ENCODE data around the gene LIFR. TPM values are rescaled to one million over a fixed set of nuclear protein-coding genes. Genes with fewer than 3 reads are reported as not detected.

LIFR gene
- total RNA-seq, 1 donor from 2014 or later = 10.0 TPM

- TF ChIP-seq CTCF (IDR thresholded peaks at IDR 0.05; ENCODE audit: insufficient read depth, low read length, severe bottlenecking) = no peak
- FAIRE-seq = no peak
Measured at GRCh38 chr5:38595132-38595745, 38.8 kb upstream of the LIFR start.

GRCh38 chr5:38593959-38594358 is 37.5 kb upstream of the LIFR start:
- no peaks in the 10 kb centered on the region for H3K27me3 ChIP-seq (ENCODE audit: control insufficient read depth, insufficient read depth, low read length)
- FAIRE-seq = no peak
- DNase-seq (ENCODE audit: low read depth) = no peak
- TF ChIP-seq CTCF (IDR thresholded peaks at IDR 0.05; ENCODE audit: insufficient read depth, low read length, severe bottlenecking) = no peak
- no peaks in the 10 kb centered on the region for H3K36me3 ChIP-seq (ENCODE audit: control insufficient read depth, insufficient read depth, low read length)
- no peak overlapping the region for H3K4me3 ChIP-seq (ENCODE audit: low read depth, low read length)

More at GRCh38 chr5:38595132-38595745, 38.8 kb upstream of the LIFR start:
- Histone ChIP-seq H3K36me3 (ENCODE audit: control insufficient read depth, insufficient read depth, low read length) (no peaks in the 10 kb centered on the region), H3K4me3 (ENCODE audit: low read depth, low read length) (no peak overlapping the region), H3K27me3 (ENCODE audit: control insufficient read depth, insufficient read depth, low read length) (no peaks in the 10 kb centered on the region)
- DNase-seq (ENCODE audit: low read depth) = peak; percentile 46

DNA sequence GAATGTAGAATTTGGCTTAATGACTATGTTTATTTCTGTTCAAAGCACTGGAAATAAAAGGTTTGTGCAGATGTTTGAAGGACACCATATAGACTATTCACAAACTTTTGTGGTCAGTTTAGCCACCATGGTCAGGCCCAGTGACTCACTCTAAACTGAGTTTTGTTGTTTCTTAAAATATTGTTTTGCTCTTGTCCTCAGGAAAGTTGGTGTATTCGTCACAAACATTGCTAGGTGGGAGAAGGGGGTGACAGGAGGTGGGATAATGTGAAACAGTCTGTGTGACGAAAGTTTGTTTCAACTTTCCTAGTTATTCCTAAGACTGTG is 35.0 kb upstream of the LIFR start:
- no peaks in the 10 kb centered on the region for H3K27me3 ChIP-seq (ENCODE audit: control insufficient read depth, insufficient read depth, low read length)
- no peaks in the 10 kb centered on the region for H3K36me3 ChIP-seq (ENCODE audit: control insufficient read depth, insufficient read depth, low read length)
- DNase-seq (ENCODE audit: low read depth) (no peak), FAIRE-seq (no peak)
- no peak overlapping the region for H3K4me3 ChIP-seq (ENCODE audit: low read depth, low read length)
- TF ChIP-seq CTCF (IDR thresholded peaks at IDR 0.05; ENCODE audit: insufficient read depth, low read length, severe bottlenecking) = no peak

GRCh38 chr5:38590838-38591522 is 34.5 kb upstream of the LIFR start:
- no peak for DNase-seq (ENCODE audit: low read depth)

GRCh38 chr5:38589629-38590028 is 33.2 kb upstream of the LIFR start:
- Histone ChIP-seq H3K27me3 (ENCODE audit: control insufficient read depth, insufficient read depth, low read length) (no peaks in the 10 kb centered on the region), H3K36me3 (ENCODE audit: control insufficient read depth, insufficient read depth, low read length) (no peaks in the 10 kb centered on the region), H3K4me3 (ENCODE audit: low read depth, low read length) (no peak overlapping the region)
- DNase-seq (ENCODE audit: low read depth) (no peak), FAIRE-seq (no peak)
- TF ChIP-seq CTCF (IDR thresholded peaks at IDR 0.05; ENCODE audit: insufficient read depth, low read length, severe bottlenecking) = no peak

More at GRCh38 chr5:38590838-38591522, 34.5 kb upstream of the LIFR start:
- no peak for FAIRE-seq
- H3K4me3 ChIP-seq (ENCODE audit: low read depth, low read length) = no peak overlapping the region
- H3K36me3 ChIP-seq (ENCODE audit: control insufficient read depth, insufficient read depth, low read length) = no peaks in the 10 kb centered on the region
- TF ChIP-seq CTCF (IDR thresholded peaks at IDR 0.05; ENCODE audit: insufficient read depth, low read length, severe bottlenecking) = no peak
- H3K27me3 ChIP-seq (ENCODE audit: control insufficient read depth, insufficient read depth, low read length) = no peaks in the 10 kb centered on the region
